ENCODE data around the gene BTBD17.

Gene BTBD17

GRCh38 chr17:74390680-74391653, 29.3 kb upstream of the BTBD17 start:
- Histone ChIP-seq H3K36me3 (ENCODE audit: insufficient read depth, low read length) (no peaks in the 10 kb centered on the region), H4K20me1 (ENCODE audit: insufficient read depth, low read length, poor library complexity, severe bottlenecking) (no peaks in the 10 kb centered on the region), H3F3A (ENCODE audit: low read depth) (no peaks in the 10 kb centered on the region), H2AFZ (ENCODE audit: low read length) (no peak overlapping the region), H3K9me2 (replicated peaks; ENCODE audit: low read depth, low read length) (no peaks in the 10 kb centered on the region), H3K9ac (ENCODE audit: low read depth, low read length, poor library complexity, severe bottlenecking) (no peak overlapping the region), H3K4me1 (ENCODE audit: insufficient read depth, low read length, poor library complexity, severe bottlenecking) (no peaks in the 10 kb centered on the region), H3K79me2 (ENCODE audit: insufficient read depth, low read length) (no peaks in the 10 kb centered on the region), H3K4me2 (ENCODE audit: low read depth, low read length, poor library complexity, severe bottlenecking) (no peak overlapping the region), H3K9me3 (ENCODE audit: insufficient read depth, low read depth, low read length) (no peaks in the 10 kb centered on the region), H3K27me3 (ENCODE audit: insufficient read depth, low read length, poor library complexity, severe bottlenecking) (no peaks in the 10 kb centered on the region), H3K4me3 (ENCODE audit: low read length, poor library complexity, severe bottlenecking) (no peak overlapping the region)
- no peak for TF ChIP-seq CTCF (conservative IDR thresholded peaks at IDR 0.05; ENCODE audit: low read length)
- TF ChIP-seq EZH2phosphoT487 (IDR thresholded peaks at IDR 0.05; ENCODE audit: borderline replicate concordance), result no peak

- TF ChIP-seq CTCF (conservative IDR thresholded peaks at IDR 0.05; ENCODE audit: low read length) (no peak), EZH2phosphoT487 (IDR thresholded peaks at IDR 0.05; ENCODE audit: borderline replicate concordance) (no peak)
- H3K9ac ChIP-seq (ENCODE audit: low read depth, low read length, poor library complexity, severe bottlenecking), result no peak overlapping the region
- H3K9me3 ChIP-seq (ENCODE audit: insufficient read depth, low read depth, low read length), result no peaks in the 10 kb centered on the region
- no peak overlapping the region for H3K4me3 ChIP-seq (ENCODE audit: low read length, poor library complexity, severe bottlenecking)
- H3K79me2 ChIP-seq (ENCODE audit: insufficient read depth, low read length), result no peaks in the 10 kb centered on the region
- no peaks in the 10 kb centered on the region for H3K4me1 ChIP-seq (ENCODE audit: insufficient read depth, low read length, poor library complexity, severe bottlenecking)
- no peaks in the 10 kb centered on the region for H3K27me3 ChIP-seq (ENCODE audit: insufficient read depth, low read length, poor library complexity, severe bottlenecking)
- no peaks in the 10 kb centered on the region for H3K36me3 ChIP-seq (ENCODE audit: insufficient read depth, low read length)
- H2AFZ ChIP-seq (ENCODE audit: low read length), result no peak overlapping the region
- no peak overlapping the region for H3K4me2 ChIP-seq (ENCODE audit: low read depth, low read length, poor library complexity, severe bottlenecking)
- H4K20me1 ChIP-seq (ENCODE audit: insufficient read depth, low read length, poor library complexity, severe bottlenecking), result no peaks in the 10 kb centered on the region
- H3K9me2 ChIP-seq (replicated peaks; ENCODE audit: low read depth, low read length), result no peaks in the 10 kb centered on the region
- no peaks in the 10 kb centered on the region for H3F3A ChIP-seq (ENCODE audit: low read depth)
These were observed 28.4 kb upstream of the BTBD17 start for GRCh38 chr17:74389937-74390679.

GRCh38 chr17:74389084-74389753, 27.6 kb upstream of the BTBD17 start:
- TF ChIP-seq EZH2phosphoT487 (IDR thresholded peaks at IDR 0.05; ENCODE audit: borderline replicate concordance), result no peak
- no peak for TF ChIP-seq CTCF (conservative IDR thresholded peaks at IDR 0.05; ENCODE audit: low read length)
- Histone ChIP-seq H3K27me3 (ENCODE audit: insufficient read depth, low read length, poor library complexity, severe bottlenecking) (no peaks in the 10 kb centered on the region), H3K4me1 (ENCODE audit: insufficient read depth, low read length, poor library complexity, severe bottlenecking) (no peaks in the 10 kb centered on the region)

More at GRCh38 chr17:74389084-74389753, 27.6 kb upstream of the BTBD17 start:
- Histone ChIP-seq H4K20me1 (ENCODE audit: insufficient read depth, low read length, poor library complexity, severe bottlenecking) (no peaks in the 10 kb centered on the region), H3F3A (ENCODE audit: low read depth) (no peaks in the 10 kb centered on the region), H3K4me2 (ENCODE audit: low read depth, low read length, poor library complexity, severe bottlenecking) (no peak overlapping the region), H2AFZ (ENCODE audit: low read length) (no peak overlapping the region), H3K9me3 (ENCODE audit: insufficient read depth, low read depth, low read length) (no peaks in the 10 kb centered on the region), H3K79me2 (ENCODE audit: insufficient read depth, low read length) (no peaks in the 10 kb centered on the region), H3K9ac (ENCODE audit: low read depth, low read length, poor library complexity, severe bottlenecking) (no peak overlapping the region), H3K36me3 (ENCODE audit: insufficient read depth, low read length) (no peaks in the 10 kb centered on the region), H3K4me3 (ENCODE audit: low read length, poor library complexity, severe bottlenecking) (no peak overlapping the region), H3K9me2 (replicated peaks; ENCODE audit: low read depth, low read length) (no peaks in the 10 kb centered on the region)

All from Loucy (cell line).